ENCODE results near the gene CYTH2.
"Not testable (repeated sequence)": the region's sequence is repeated elsewhere in the genome, so short reads cannot be mapped to it uniquely, and the experiment has no call there.

CYTH2 gene

DNA sequence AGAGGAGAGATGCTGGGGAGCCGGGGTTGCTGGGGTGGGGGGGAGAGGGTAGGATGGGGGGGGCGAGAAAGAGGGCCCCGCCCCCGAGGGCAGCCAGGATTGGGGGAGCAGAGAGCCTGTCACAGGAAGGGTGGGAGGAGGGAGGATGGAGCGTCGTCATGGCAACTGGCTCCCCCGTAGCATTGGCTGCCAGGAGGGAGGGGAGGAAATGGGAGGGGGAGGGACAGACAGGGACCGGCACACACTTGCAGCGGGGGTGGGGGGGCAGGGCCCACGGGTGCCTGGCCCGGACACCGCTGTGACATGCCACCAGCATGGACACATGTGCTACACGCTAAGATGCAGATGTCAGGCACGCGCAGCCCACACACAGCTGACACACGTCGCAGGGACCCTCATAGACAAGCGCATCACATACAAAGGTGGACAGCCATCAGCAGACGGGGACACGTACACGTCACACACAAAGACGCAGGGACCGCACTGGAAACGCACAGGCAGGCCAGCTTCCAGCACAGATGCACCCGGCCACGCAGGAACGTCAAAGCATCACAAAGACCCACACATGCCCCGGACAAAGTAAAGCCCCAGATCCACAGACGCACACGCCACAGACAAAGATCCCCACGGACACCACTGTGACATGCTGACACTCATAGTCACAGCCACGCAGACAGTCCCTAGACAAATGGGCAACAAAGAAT, 42.8 kb downstream of the CYTH2 start, which contains the start of gene LMTK3:
Gene LMTK3 (minus strand): TSS at position 36 of the 704 bp plus-strand sequence. CDS start 259 bp downstream, outside the sequence.
- peak in 2 of 3 donors; percentile 54 to 73 for DNase-seq (ENCODE audit: low read depth in 3 of 3)

DNA sequence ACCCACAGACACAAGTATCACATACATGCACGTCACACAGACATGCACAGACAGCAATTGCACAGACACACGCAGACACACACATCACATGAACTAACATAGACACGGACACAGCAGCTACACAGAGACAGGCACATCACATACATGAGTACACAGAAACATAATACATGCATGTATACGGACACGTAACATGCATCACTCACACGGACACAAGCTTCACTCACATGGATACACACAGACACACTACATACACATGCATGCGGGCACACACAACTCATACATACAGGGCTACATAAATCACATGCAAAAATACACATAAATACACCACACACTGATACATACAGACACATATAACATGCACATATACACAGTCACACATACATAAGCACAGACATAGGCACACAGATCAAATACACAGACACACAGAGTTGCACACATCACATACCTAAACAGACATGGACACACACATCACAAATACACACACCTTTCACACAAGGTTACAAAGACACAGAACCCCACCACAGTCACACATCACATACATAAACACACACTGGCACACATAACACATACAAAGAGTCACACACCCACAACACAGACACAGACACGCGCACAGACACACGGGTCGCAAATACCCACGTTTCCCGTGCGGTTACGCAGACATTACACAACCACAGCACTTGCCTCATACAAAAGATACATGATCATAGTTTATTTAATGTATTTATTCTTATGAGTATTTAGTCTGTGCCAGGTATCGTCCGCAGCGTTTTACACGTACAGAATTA, 43.5 kb downstream of the CYTH2 start:
- no peak for DNase-seq (ENCODE audit: low read depth in 3 of 3)

DNA sequence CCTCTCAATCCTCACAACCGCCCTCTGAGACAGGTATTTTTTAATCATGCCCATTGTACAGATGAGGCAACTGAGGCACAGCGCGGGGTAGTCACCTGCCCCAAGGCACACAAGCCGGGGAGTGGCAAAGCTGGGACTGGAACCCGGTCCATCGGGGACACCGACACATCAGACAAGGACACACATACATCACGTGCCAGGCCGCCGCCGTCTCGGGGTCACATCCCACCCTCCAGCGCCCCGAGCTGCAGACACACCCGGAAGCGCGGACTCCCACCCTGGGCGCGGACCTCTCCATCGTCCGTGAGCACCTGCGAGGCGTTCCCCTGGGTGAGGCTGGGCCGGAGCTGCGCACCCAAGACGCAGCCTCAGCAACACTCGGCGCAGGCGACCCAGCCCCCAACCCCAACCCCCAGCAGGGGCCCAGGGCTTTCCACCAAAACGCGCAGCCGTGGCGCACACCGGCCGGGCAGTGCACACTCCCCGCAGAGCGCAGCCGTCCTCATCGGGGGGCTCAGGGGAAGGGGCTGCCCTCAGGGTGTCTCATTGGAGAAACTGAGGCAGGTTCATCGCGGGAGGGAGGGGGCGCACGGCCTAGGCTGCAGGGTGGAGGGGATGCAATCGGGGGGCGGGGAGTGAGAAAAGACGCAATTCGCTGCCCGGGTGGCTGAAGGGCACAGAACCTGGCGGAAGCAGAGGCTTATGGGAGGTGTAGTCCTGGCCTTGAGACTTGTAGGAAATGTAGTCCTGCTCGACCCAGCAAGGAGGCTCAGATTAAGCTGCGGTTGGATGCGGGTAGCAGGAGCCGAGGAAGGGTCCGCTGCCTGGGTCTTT, 44.3 kb downstream of the CYTH2 start:
- peak in 2 of 3 donors; percentile 55 to 66 for DNase-seq (ENCODE audit: low read depth in 3 of 3)

DNA sequence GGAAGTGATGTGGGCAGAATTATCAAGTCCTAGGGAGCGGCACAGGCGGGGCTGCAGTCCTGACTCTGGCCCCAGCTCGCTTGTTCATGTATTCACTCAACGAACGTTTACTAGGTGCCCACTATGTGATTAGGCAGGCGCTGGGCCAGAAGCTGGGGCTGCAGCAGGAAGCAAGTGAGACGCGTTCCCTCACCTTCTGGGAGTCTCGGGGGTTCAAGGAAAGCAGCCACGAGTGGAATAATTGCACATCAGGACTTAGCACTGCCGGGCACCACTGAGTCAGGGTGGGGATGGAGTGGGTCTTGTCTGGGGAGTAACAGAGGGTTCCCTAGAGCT, 44.9 kb downstream of the CYTH2 start:
- no peak for DNase-seq (ENCODE audit: low read depth in 3 of 3)

DNA sequence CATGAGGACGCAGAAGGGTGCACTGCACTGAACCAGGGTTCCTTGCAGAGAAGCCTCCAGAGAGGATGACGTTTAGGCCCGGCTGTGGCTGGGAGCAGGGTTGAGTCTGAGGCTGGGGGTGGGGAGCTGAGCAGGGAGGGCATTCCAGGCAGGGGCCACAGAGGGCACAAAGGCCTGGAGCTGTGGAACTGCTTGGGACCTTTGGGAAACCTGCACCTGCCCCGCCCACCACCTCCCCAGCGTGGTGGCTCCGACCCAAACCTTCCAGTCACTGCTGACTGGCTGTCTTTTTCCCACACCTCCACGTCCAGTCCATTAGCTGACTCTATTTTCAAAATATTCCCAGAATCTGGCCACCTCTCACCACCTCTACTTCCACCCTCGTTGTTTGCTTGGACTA, 47.4 kb downstream of the CYTH2 start:
- DNase-seq (ENCODE audit: low read depth in 3 of 3) = no peak

DNA sequence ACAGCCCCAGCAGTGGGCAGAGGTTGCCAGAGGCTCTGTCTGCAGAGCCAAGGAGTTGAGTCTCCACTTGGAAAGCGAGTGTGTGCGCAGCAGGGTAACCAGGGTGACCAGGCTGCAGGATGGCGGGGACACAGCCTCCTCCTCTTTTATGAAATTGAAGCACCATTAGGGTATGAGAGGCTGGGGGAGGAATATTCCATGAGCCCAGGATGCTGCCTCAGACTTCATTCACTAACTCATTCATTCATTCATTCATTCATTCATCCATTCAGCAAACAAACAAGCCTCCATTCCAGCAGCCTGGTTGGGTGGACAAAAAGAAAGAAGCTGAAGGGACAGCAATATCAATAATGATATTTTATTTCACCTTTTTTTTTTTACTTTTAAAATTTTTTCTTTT, 49.0 kb downstream of the CYTH2 start:
- no peak for DNase-seq (ENCODE audit: low read depth in 3 of 3)

DNA sequence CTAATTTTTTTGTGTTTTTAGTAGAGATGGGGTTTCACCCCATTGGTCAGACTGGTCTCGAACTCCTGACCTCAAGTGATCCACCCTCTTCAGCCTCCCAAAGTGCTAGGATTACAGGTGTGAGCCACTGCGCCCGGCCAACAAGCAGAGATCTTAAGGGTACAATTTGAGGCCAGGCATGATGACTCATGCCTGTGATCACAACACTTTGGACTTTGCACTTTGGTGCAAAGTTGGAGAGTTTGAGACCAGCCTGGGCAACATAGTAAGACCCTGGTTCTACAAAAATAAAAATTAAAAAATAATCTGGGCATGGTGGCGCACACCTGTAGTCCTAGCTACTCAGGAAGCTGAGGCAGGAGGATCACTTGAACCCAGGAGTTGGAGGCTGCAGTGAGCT, 50.3 kb downstream of the CYTH2 start:
- not testable (repeated sequence) for DNase-seq (ENCODE audit: low read depth in 3 of 3)

DNA sequence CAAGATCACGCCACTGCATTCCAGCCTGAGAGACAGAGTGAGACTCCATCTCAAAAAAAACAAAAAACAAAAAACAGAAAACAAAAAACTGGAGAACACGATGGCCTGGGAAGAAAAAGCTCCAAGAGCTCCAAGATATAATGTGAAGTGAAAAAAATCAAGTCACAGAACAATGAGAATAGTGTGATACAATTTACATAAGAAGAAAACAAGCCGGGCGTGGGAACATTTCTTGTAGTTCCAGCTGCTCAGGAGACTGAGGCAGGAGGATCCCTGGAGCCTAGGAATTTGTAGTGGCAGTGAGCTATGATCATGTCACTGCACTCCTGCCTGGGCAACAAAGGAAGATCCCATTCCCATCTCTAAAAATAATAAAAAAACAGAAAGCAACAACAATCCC, 51.0 kb downstream of the CYTH2 start:
- DNase-seq (ENCODE audit: low read depth in 3 of 3) = no peak

DNA sequence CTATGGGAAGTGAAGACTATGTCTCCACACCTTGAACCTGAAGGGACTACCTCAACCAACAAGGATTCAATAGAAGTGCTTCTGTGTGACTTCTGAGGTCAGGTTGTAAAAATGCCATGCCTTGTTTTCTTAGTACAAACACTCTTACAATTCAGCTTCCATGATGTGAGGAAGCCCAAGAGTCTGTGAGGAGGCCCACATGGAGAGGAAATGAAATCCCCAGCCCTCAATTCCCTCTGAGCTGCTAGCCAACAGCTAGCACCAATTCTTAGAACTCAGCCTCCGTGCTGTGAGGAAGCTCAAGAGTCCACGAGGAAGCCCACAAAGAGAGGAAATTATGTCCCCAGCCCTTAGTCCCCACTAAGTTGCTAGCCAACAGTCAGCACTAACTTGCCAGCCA, 55.1 kb downstream of the CYTH2 start:
- DNase-seq (ENCODE audit: low read depth in 3 of 3) = no peak

DNA sequence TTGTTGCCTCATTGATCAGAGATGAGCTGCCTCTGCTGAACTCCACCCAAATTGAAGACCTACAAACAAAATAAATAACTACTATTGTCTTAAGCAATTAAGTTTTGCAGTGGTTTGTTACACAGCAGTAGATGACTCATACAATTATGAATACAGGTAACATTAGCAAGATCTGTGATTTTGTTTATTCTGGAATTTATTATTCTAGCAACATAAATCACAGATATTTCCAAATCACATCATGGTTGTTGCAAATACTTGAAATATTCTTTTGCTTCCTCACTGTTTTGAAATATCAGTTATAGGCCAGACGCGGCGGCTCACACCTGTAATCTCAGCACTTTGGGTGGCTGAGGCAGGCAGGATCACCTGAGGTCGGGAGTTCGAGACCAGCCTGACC, 55.6 kb downstream of the CYTH2 start:
- DNase-seq (ENCODE audit: low read depth in 3 of 3) = no peak

DNA sequence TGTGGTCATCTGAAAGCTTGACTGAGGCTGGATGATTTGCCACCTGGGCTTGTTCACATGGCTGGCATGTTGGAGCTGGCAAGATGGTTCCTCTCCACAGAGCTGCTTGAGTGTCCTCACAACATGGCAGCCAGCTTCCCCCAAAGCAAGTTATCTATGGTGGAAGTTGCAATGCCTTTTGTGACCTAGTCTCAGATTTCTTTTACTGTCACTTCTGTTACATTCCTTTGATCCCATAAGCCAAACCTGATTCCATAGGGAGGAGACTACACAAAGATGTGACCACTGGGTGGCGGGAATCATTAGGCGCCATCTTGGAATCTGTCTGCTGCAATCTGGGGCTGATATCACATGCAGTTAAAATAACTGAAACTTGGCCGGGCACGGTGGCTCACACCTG, 60.0 kb downstream of the CYTH2 start:
- DNase-seq (ENCODE audit: low read depth in 3 of 3) = no peak

DNA sequence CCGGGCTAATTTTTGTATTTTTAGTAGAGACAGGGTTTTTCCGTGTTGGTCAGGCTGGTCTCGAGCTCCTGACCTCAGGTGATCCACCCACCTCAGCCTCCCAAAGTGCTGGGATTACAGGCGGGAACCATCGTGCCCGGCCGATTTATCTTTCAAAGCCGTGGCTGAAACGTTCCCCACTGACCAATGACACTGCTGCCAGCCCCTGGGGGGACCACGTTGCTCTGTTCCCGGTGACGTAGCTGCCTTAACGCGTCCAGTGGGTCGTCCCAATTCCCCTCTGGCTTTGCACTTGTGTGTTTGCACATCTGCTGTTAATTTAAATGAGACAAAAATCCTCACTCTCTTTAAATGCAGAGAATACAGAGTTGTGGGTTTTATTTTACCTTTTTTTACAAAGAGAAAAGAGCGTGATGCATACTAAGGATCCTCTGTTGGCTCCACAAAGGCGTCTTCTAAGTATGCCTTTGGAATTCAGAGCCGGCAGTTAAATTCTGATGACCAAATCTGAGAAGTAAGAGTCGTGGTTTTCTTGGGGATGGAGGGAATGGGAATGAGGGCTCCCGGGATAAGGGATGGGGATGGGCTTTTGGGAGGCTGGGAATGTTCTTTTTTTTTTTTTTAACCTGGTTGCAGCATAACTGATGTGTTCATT, 61.0 kb downstream of the CYTH2 start:
- no peak for DNase-seq (ENCODE audit: low read depth in 3 of 3)

DNA sequence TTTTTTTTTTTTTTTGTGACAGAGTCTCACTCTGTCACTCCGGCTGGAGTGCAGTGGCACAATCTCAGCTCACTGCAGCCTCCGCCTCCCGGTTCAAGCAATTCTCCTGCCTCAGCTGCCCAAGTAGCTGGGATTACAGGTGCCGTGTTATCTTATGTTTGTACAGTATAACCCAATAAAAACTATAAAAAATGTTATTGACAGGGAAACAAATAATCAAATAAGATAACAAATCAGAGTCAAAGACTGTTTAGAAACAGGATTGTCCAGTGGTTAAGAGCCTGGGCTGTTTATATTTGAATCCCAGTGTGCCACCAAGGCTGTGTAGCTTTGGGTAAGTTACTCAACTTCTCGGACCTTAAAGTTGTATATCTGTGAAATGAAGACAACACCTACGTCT, 61.6 kb downstream of the CYTH2 start:
- DNase-seq (ENCODE audit: low read depth in 3 of 3) = no peak
